NCI-H146 treated with DMSO at 0.1 percent for 48 hours (cell line): Measurements from ENCODE around the gene TDRD7.

Experiments
- DNase-seq: peaks from one replicate; lab custom pipeline; 2025; ENCODE audit not compliant: unreplicated experiment; lab: John Stamatoyannopoulos, UW

TDRD7 gene

DNA sequence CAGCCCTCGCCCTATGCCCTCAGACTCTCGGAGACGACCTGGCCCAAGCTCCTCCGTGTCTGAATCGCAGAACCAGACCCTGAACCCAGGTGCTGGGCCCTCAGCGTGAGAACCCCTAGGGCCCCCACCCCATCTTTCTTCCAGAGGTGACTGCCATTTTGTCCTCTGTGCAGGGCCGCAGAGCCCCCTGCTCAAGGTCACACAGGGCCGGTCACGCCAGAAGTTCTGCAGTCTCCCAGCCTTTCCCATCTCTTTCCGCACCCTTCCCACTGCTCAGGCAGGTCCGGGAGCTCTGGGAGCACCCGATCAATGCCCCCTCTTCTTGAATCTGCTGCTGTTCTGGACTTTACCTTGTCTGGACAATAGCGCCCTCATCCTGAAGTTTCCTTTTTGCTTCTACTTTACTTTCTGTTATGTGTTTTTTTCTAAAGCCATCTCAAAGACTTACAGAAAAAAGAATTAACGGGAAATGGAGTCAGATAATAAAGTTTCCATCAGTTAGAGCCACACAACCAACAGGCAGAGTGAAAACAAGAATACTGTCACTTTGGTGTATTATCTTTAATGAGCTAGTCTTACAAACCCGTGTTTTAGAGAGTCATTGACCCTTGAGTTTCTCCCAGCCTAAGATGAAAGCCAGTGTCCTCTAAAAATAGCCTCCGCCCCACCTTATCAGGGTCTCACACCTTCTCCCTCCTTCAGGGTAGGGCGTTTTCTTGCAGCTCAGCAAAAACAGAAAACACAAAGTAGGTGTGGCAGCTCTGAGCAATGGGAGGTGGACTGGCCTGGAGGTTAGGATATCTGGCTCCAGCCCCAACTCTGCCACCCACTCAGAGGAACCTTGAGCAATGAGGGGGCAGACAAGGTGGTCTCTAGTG lies 91.3 kb downstream of the TDRD7 start:
- no peak for DNase-seq

DNA sequence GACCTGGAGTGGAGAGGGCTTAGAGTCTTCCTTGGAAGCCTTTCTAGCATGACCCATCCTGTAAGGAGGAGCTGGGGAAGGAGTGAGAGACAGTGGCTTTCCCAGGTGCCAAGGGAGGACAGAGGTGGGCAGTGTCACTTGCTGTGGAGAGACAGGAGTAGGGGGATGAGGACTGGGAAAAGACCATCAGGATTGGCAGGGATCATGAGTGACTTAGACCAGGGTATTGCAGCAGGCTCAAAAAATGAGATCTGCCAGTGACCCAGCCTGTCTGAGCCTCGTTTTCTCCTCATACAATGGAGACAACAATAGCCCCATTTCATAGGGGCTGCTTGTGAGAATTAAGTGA lies 91.9 kb downstream of the TDRD7 start:
- DNase-seq: no peak

DNA sequence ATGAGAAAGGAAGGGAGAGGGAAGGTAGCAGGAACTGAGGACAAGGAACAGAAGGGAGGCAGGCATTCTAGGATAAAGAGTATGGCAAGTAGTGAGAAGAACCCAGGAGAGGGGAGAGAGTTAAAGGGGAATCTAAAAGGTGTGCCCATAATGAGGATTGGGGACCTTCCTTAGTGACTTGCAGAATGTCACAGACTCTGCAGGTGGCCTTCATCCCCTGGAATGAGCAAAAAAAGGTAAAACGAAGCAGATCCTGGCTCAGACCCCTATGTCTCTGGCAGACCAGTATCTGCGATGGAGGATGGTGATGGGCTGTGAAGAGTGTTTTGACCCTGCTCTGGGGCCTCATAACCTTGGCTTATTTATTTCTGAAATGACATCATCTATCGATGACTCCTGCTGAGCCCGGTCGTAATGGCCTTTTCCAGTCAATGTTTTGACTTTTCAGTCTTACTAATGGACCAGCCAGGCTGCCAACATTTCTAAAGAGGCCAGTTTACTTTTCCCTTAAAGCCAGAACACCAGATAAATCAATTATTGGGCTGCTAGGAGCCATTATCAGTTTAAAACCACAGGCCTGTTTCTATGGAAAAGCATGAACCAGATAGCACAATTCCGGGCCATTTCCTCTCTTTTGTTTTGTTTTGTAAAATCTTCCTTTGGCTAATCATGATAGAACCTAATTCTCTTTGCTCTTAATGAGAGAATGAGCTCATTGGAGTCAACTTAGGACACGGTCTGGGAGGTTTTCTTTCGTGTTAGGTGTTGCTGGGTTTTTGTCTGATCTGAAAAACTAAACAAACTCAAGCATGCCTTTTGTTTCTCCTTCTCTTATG lies 92.7 kb downstream of the TDRD7 start:
- DNase-seq: peak; percentile 63

DNA sequence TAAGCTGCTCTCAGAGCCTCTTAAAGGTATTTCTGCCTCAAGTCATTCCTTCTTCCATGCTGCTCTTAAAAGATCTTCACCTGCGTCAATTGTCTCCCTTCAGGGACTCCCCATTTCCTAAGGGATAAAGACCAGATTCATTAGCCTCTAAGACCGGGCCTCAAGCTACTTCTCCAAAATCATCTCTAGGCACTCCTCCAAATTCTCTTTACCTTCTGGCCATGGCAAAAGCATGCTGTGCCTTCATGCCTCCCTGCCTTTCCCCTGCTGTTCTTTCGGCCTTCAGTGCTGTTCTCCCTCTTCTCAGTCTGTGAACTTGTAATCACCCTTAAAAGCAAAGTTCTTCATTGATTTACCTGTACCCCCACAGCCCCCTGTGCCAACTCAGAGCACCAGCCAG lies 93.9 kb downstream of the TDRD7 start:
- no peak for DNase-seq

DNA sequence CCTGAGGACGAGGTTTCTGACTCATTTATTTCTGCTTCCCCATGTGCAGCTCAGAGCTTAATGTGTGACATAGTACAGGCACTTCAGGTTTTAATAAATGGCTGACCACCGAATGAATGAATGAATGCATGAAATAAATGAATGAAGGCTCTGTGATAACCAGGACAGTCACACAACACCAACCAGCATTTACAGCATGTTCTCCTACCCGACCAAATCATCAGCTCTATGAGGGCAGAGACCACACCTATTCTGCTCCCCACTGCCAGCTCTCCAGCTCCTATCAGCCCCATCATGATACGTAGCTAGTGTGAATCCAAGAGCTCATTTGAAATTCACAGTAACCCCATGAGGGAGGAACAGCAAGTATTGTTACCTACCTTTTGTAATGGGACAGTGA lies 94.4 kb downstream of the TDRD7 start:
- no peak for DNase-seq

DNA sequence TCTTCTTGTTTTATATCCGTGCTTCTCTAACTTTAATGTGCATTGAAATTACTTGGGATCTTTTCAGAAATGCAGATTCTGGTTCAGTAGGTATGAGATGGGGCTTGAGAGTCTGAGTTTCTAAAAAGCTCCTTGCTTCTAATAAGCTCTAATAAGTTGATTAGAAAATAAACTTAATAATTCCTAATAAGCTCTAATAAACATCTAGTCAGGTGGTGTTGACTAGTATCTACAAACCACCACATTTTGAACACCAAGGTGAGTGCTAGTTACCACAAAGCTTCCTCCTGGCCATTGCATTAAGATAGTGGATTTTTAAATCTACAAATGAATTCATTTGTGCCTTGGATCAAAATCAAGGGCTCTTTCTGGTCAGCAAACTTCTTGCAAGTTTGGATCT lies 94.9 kb downstream of the TDRD7 start:
- DNase-seq: no peak

DNA sequence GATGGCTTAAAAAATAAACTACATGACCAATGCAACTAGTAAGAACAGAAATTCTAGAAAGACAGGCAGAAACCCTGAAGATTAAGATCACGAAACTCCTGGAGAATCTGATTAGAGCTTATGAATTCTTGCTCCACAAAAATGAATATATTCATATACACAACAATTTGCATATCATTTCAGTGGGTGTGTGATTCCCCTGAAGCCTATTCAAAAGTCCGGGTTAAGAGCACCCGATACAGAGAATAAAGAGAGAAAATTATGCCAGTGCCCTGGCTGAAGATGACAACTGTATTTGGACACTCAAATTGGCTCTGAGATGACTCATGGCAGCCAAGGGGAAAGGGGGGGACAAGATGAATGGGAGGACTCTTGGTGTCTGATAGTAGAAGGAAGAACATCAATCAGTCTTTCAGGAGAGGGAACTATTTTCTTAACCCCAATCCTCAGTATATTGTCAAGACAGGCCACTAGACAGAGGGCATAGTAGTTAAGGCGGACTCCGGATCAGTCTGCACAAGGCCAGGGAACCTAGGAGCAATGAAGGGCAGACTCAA lies 95.6 kb downstream of the TDRD7 start:
- no peak for DNase-seq

DNA sequence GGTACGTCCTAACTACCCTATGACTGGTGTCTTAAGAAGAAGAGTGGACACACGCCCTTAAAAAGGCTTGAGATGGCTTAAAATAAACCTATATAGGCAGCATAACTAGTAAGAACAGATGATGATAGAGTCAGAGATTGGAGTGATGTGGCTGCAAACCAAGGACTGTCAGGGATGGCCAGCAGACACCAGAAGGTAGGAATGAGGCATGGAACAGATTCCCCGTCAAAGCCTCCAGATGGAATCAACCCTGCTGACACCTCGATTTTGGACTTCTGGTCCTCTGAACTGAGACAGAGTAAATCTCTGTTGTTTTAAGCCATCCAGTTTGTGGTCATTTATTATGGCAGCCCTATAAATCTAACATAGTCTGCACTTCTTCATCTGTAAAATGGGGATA lies 97.0 kb downstream of the TDRD7 start:
- DNase-seq: no peak

DNA sequence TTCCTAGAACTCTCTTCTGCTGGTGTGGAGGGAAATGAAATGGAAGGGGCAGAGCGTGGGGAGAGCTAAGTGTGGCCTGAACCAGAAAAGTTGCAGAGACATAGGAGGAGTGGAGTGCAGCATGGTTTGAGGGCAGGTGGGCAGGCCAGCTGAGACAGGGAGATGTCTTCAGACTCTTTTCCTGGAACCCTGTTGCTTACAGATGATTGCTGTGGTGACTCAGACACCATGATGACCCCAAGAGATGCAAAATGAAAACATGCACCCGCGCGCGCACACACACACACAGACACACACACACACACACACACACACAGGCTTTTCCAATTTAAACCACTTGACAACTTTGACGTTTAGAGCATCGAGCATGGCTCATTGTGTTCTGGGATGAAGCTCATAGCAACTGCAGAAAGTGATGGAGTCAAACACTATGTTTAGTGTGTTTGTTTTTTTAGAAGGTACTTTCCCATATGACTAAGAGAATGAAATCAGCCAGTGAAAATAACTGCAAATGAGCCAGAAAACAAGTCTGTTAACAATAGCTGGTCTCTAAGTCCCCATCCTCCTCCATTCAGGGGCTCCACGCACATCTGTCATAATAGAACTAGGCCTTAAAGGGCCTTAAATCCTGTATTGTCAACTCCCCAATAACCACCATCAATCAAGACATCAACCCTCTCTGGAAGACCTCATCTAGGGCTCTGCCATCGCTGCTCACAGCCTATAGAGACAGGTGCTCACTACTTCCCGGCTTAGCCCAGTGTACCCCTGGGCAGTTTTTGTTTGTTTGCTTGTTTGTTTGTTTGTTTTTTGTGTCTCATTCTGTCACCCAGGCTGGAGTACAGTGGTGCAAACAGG lies 99.1 kb downstream of the TDRD7 start:
- no peak for DNase-seq

DNA sequence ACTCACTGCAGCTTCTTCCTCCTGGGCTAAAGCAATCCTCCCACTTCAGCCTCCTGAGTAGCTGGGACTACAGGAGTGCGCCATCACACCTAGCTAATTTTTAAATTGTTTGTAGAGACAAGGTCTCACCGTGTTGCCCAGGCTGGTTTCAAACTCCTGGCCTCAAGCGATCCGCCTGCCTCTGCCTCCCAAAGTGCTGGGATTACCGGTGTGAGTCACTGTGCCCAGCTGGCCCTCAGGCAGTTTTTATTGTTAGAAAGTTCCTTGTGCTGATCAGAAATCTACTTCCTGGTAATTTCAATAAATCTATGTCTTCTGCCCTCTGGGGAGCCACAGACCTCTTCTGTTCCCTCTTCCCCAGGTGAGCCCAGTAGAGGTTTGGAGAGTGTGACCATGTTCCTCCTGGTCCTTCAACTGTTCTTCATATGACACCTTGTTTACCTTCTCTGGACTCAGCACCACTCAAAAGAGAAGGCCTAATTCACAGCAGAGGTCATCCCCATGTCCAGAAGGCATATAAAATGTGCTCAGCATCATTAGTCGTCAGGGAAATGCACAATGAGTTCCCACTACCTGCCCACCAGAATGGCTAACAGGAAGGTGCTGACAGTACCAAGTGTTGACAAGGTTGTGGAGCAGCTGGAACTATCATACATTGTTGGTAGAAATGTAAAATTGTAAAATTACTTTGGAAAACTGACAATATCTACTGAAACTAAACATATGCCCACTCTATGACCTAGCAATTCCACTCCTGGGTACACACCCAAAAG lies 99.9 kb downstream of the TDRD7 start:
- no peak for DNase-seq

DNA sequence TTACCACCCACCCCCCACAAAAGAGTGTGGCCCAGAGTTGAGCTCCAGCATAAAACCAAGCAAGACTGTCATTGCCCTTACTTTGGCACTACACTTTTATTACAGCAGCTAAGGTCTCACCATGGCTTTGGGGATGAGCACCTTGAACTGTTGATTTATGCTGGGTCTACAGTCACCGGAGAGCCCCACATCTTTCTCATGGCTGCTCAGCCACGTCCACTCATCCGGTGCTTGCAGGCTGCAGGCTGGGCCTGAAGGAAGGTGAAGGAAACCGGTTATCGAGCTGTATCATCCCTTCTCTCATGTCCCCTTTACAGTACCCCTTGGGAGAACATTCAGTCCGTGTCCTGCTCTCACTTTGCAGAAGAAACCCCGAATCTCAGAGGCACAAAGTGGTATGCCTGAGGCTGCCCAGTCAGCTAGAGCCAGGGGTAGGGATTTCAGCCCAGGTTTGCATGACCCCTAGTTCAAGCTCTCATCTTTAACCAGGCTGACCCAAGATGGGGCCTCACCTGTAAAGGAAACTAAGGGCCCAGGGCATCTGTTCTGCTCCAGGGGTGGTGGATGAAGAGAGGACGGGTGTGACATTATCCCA lies 101.2 kb downstream of the TDRD7 start:
- DNase-seq: no peak

DNA sequence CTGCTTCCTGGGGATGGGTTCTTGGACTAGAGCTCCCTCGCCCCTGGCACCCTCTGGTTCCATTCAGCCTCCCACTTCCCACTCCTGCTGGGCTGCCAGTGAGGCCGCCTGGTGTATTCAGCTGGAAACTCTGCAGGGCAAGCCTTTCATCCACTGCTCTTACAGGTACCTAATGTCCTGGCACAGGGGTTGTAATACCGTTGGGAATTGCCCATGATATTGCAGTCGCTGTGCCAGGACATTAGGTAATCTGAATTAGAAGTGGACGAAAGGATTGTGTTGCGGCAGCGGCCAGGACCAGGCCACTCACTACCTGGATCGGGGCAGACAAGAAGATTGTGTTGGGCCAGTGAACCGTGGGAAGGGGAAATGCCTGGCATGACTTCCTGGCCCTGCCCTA lies 102.6 kb downstream of the TDRD7 start:
- no peak for DNase-seq

DNA sequence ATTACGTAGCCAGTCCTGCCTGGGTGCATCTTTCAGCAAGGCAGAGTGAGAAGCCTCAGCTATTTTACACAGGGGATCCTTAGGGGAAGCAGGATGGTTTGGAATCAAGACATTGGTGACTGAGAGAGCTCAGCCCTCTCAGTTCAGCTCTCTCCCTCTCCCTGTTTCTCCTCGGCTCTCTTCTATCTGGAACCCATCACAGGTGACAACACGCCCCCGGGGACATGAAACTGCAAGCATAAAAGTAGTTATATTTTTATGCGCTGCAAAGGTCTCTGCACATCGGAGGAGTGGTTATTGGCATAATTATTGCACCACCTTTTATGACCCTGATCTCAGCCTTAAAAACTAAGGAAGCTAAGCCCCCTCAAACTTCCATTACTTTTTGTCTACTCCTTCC lies 103.8 kb downstream of the TDRD7 start:
- DNase-seq: no peak

DNA sequence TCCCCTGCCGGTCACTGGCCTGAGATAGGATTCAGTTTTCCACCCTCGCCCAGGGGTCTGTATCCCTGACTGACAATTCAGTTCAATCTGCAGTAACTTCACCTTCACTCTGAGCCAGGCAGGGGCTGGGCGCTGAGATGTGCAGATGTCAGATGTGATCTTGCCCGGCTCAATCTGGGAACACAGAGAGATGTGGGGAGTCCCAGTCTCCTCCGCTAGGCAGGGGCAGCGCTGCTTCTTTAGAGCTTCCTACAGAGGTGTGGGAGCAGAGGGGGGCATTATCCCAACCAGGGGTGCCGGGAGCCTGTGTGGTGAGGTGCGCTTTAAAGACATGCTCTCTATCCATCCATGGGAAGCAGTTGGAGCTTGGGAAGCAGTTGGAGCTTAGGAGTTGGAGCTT lies 104.2 kb downstream of the TDRD7 start:
- DNase-seq: no peak

DNA sequence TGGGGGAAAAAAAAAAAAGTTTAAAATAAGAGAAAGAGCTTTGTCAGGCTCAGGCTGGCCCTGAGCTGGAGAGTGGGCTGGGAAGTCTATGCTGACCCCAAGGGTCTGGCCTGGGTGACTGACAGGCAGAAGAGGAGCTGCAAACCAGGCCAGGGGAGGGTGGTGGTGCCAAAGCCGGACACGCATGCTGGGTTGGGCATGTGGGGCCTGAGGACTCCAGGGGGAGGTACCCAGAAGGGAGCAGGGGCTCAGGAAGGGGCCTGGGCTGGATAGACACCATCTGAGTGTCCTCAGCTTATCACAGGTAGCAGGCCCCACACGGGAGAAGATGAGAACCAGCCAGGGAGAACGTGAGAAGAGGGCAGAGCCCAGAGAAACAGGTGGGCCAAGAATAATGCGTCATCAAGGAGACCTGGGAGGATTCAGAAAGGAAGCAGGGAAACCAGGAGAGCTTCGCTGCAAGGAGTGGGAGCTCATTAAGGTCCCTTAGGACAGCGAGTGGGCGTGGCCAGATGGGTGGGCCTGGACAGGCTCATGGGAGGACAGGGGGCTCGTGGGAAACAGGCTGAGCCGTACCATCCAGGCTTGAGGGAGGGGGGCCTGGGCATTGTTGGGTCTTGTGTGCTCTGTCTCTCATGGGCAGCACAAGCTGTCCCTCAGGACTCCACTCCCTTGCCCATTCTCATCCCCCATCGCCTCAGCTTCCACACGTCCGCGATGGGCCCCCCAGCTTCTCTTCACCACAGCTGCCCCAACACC lies 105.6 kb downstream of the TDRD7 start:
- DNase-seq: no peak

DNA sequence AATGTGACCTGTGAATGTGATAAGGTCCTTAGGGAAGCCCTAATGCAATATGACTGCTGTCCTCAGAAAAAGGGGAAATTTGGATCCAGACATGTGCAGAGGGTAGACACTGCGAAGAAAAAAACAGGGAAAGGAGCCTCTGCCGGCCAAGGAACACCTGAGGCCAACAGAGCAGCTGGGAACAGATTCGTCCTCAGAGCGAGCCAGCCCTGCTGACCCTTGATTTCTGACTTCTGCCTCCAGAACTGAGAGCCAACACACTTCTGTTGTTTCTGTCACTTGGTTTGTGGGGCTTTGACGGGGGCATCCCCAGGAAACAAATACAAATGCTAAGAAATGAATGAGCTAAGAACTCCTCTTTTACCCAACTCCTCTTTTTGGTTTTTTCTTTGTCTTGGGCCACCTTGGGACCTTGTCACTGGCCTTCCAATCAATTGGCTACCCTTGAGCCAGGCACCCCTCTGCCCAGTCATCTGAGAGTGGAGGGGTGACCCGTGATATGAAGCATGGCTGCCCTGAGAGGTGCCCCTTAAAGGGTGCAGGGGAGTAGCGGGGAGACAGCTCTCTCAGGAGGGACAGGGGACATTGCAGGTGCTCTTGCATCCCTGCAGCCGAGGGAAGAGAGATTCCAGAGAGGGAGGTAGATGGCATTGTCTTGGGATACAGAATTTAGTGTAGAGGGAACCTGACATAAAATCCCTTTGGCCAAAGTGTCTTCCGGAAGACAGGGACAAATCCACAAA lies 106.4 kb downstream of the TDRD7 start:
- DNase-seq: no peak

DNA sequence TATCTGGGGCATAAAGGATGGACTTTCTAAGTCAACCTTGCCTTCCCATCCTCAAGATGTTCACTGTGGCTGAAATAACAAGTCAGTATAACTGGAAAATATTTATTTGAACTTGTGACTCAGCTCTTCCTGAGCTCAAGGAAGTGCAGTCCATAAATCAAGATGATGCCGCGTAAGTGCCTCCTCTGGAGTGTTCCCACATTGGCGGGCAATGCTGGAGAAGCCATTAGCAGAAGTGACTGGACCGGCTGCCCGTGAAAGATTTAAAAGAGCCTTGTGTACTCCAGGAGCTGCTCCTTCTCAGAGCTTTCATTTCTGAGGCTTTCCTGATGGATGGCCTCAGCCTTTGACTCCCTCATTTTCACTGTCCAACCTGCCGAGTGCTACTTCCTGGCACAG lies 107.0 kb downstream of the TDRD7 start:
- DNase-seq: no peak

DNA sequence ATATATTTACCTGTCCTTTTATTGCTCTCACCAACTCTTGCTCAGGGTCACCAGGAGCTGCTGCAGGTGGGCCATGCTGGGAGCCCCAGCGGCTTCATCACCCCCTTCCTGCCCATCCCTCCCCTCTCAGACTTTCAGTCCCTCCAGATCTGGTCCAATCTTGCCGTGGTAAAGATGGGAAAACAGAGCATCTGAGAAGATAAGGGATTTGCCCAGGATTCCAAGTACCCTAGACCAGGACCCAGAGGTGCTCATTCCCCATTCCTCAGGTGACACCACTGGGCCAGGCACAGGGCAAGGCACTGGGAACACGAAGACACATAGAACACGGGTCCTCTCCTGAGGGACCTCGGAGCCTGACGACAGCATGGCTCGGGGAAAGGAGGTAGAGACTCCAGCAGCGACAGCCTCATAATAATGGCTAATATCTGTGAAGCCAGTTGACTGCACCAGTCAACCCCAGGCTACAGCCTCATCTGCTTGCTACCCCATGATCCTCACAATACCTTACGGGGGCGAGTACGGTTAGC lies 107.6 kb downstream of the TDRD7 start:
- DNase-seq: no peak
